SK-N-SH (cell line): ENCODE results near the gene FASTKD2.

ENCODE experiments used
- CTCF ChIP-seq: fragments of 200-600 bp; sonication (generic); IDR thresholded peaks from 2 replicates; pipeline ENCODE4 v1.6.1; 2017; ENCODE audit warnings: antibody characterized with exemption, mild to moderate bottlenecking, moderate library complexity
- EZH2phosphoT487 ChIP-seq: fragments of 200-600 bp; sonication (generic); IDR thresholded peaks from 2 replicates; pipeline ENCODE4 v1.6.1; 2017; ENCODE audit warnings: low read depth, mixed run types, mild to moderate bottlenecking, antibody characterized with exemption, moderate library complexity, borderline replicate concordance
- PBX3 ChIP-seq: IDR thresholded peaks from 2 replicates; pipeline ENCODE4; 2012
- SMC3 ChIP-seq: IDR thresholded peaks from 2 replicates; pipeline ENCODE4 v1.6.1; 2012; ENCODE audit warnings: low read depth, low read length, improper control_type of control experiment
- TAF1 ChIP-seq: IDR thresholded peaks from 2 replicates; pipeline ENCODE4 v1.6.1; 2012; ENCODE audit warnings: low read depth, mild to moderate bottlenecking, low read length, moderate library complexity, borderline replicate concordance

GRCh38 chr2:206764673-206765241 lies 649 bp upstream of the FASTKD2 start:
- TF ChIP-seq EZH2phosphoT487 = no peak
- no peak for TF ChIP-seq CTCF
- TF ChIP-seq SMC3 = no peak
- TF ChIP-seq PBX3 = peak; percentile 32; the same call in 1 of the 2 replicates
- TF ChIP-seq TAF1 = 0 out of 2 replicates have a peak, but pooled peaks have one; percentile 40
